ENCODE measurements around the gene CDC42EP1.
"Not testable (repeated sequence)": the region's sequence is repeated elsewhere in the genome, so short reads cannot be mapped to it uniquely, and the experiment has no call there.

The CDC42EP1 gene

GRCh38 chr22:37594237-37594636 is 34.0 kb downstream of the CDC42EP1 start:
- no peak for DNase-seq (ENCODE audit: low spot score)
- TF ChIP-seq CTCF (IDR thresholded peaks at IDR 0.05; ENCODE audit: extremely low read depth, missing control alignments) = no peak

GRCh38 chr22:37599153-37599552 is 38.9 kb downstream of the CDC42EP1 start:
- no peak for TF ChIP-seq CTCF (IDR thresholded peaks at IDR 0.05; ENCODE audit: extremely low read depth, missing control alignments)
- DNase-seq (ENCODE audit: low spot score) = no peak

GRCh38 chr22:37601203-37601539 is 40.9 kb downstream of the CDC42EP1 start:
- no peak for TF ChIP-seq CTCF (IDR thresholded peaks at IDR 0.05; ENCODE audit: extremely low read depth, missing control alignments)
- DNase-seq (ENCODE audit: low spot score) = no peak

- no peak for TF ChIP-seq CTCF (IDR thresholded peaks at IDR 0.05; ENCODE audit: extremely low read depth, missing control alignments)
- DNase-seq (ENCODE audit: low spot score) = no peak
Measured at GRCh38 chr22:37601540-37602442, 41.5 kb downstream of the CDC42EP1 start.

GRCh38 chr22:37602546-37603277 is 42.4 kb downstream of the CDC42EP1 start:
- not testable (repeated sequence) for DNase-seq (ENCODE audit: low spot score)

- TF ChIP-seq CTCF (IDR thresholded peaks at IDR 0.05; ENCODE audit: extremely low read depth, missing control alignments) = no peak
- no peak for DNase-seq (ENCODE audit: low spot score)
Measured at GRCh38 chr22:37604074-37604473, 43.8 kb downstream of the CDC42EP1 start.

GRCh38 chr22:37604875-37605274 is 44.6 kb downstream of the CDC42EP1 start:
- DNase-seq (ENCODE audit: low spot score) = no peak
- no peak for TF ChIP-seq CTCF (IDR thresholded peaks at IDR 0.05; ENCODE audit: extremely low read depth, missing control alignments)
